Measurements from ENCODE around the gene VEGFA.

GRCh38 chr6:43759907-43760206 is 10.2 kb upstream of the VEGFA start:
- TF ChIP-seq ZNF274 (IDR thresholded peaks at IDR 0.05; ENCODE audit: low read depth, low read length) (no peak), YY1 (IDR thresholded peaks at IDR 0.05; ENCODE audit: insufficient read depth, insufficient read length) (no peak), SUZ12 (IDR thresholded peaks at IDR 0.05; ENCODE audit: extremely low read depth, insufficient read depth, insufficient read length) (no peak)

Data from NT2/D1 (cell line).